Stomach (tissue), 9 donors: ENCODE measurements around the gene FMN1. TPM values are rescaled to one million over a fixed set of nuclear protein-coding genes. Genes with fewer than 3 reads are reported as not detected.

Source experiments
- DNase-seq, 2 donors: peaks; one replicate each; pipeline versions ENCODE4 v3.0.0 to v3.0.0-alpha.2; 2013 to 2019
- H3K27ac ChIP-seq, 5 donors: fragments of 200-600 bp in 4 of 5; sonication (generic) in 4 of 5; one replicate each; pipeline ENCODE4 v1.5.1; 2013 to 2019; ENCODE audit warnings: mild to moderate bottlenecking in 1 of 5, moderate library complexity in 1 of 5
- H3K27me3 ChIP-seq, 3 donors: fragments of 200-600 bp; sonication (generic); one replicate each; pipeline ENCODE4 v1.5.1; 2017 to 2019; ENCODE audit warnings: mixed run types in 1 of 3
- H3K36me3 ChIP-seq, 4 donors: fragments of 200-600 bp; sonication (generic); 1 replicate in 3 of 4; 2 replicates in 1 of 4; pipeline ENCODE4 v1.5.1; 2016 to 2019
- H3K4me1 ChIP-seq, 4 donors: fragments of 200-600 bp; sonication (generic); one replicate each; pipeline ENCODE4 v1.5.1; 2016 to 2019
- H3K4me3 ChIP-seq, 4 donors: fragments of 200-600 bp; sonication (generic) in 3 of 4; one replicate each; pipeline ENCODE4 v1.5.1; 2016 to 2019; ENCODE audit warnings: mild to moderate bottlenecking in 1 of 4
- H3K9me3 ChIP-seq, 4 donors: fragments of 200-600 bp; sonication (generic); one replicate each; pipeline ENCODE4 v1.5.1; 2016 to 2019
- EP300 ChIP-seq: sonication (generic); formaldehyde crosslinking; IDR thresholded peaks from one replicate; pipeline ENCODE4 v1.6.1; 2017; ENCODE audit warnings: antibody characterized with exemption
- POLR2A ChIP-seq, 4 donors: fragments of 450-650 bp; IDR thresholded peaks; one replicate each; pipeline ENCODE4 v1.6.1; 2016; ENCODE audit warnings: antibody characterized with exemption in 4 of 4, control low read depth in 2 of 4, mild to moderate bottlenecking in 1 of 4, moderate library complexity in 1 of 4
- POLR2AphosphoS5 ChIP-seq, 3 donors: sonication (generic); formaldehyde crosslinking; IDR thresholded peaks; one replicate each; pipeline ENCODE4 v1.6.1; 2016; ENCODE audit warnings: antibody characterized with exemption in 3 of 3
- WGBS, 5 donors: extraction: QIAGEN DNeasy Blood & Tissue Kit in 3 of 5; methylation state at CpG; one replicate each; pipeline versions ENCODE4 v1.1.5 to v1.1.7; 2013 to 2018; 5-methylcytosine and 5-hydroxymethylcytosine counted together
- intact Hi-C: fragments of 100-400 bp; cut with DNase I; formaldehyde crosslinking; loops from one replicate; pipeline ENCODE4 v1.15.1; 2023; ENCODE audit warnings: low total_unique reads
- polyA plus RNA-seq, 3 donors: library from polyadenylated mRNA; stranded (reverse); fragments of 200-250 nt; gene quantifications; one replicate each; pipeline ENCODE4 v1.2.3, GENCODE V29; 2013
- total RNA-seq, 5 donors: library from RNA; depleted of rRNA; stranded (reverse); fragments of >200 nt; gene quantifications; one replicate each; pipeline versions ENCODE4 v1.1.0 to v1.2.3, GENCODE V29; 2014 to 2016
- TF ChIP-seq, protein P1 (sequence below), 7 experiments: fragments of 450-650 bp in 4 of 7; fragments of 200-600 bp in 3 of 7; sonication (generic) in 3 of 7; IDR thresholded peaks; one replicate each; pipeline ENCODE4 v1.5.1; 2016 to 2019; ENCODE audit warnings: antibody characterized with exemption in 7 of 7, control low read depth in 2 of 7, mild to moderate bottlenecking in 1 of 7
- donor health status: healthy with polysubstance abuse.
- donor health status: Bipolar disorder and iron deficiency.
- donor health status: healthy.

FMN1 gene
- total and polyA plus RNA-seq, 8 donors = 0.40 to 58.0 (median 22.9) TPM

DNA sequence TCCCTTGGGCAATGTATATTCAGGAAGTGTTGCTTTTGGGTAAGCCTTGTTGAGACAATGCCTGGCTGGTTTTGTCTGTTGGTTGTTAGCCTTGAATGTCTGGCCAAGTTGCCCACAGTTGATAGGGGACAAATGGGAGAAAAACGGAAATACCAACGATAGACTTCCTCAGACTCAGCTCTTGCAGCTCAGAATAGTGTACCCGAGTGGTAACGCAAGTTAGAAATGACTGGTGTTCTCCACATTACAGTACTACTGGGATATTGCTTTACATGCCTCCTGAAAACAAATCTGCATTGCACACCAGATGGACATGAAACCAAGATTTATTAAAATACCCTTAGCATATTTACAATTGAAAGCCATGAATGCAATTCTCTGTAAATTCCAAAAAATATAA, 429.3 kb downstream of the FMN1 start:
- H3K36me3 ChIP-seq = no peaks in the 10 kb centered on the region
- no peak overlapping the region for H3K4me3 ChIP-seq
- intact Hi-C loops = no loop called here
- no peak for TF ChIP-seq POLR2AphosphoS5 (IDR thresholded peaks at IDR 0.05)
- no peak for TF ChIP-seq POLR2A (IDR thresholded peaks at IDR 0.05)
- TF ChIP-seq EP300 = no peak
- H3K27me3 ChIP-seq = no peaks in the 10 kb centered on the region
- no peaks in the 10 kb centered on the region for H3K9me3 ChIP-seq
- WGBS, 5 donors = 61 to 68% (median 65%) methylated on average over 4 of the region's 4 CpGs
- H3K27ac ChIP-seq = no peak overlapping the region
- no peaks in the 10 kb centered on the region for H3K4me1 ChIP-seq
- DNase-seq = no peak

DNA sequence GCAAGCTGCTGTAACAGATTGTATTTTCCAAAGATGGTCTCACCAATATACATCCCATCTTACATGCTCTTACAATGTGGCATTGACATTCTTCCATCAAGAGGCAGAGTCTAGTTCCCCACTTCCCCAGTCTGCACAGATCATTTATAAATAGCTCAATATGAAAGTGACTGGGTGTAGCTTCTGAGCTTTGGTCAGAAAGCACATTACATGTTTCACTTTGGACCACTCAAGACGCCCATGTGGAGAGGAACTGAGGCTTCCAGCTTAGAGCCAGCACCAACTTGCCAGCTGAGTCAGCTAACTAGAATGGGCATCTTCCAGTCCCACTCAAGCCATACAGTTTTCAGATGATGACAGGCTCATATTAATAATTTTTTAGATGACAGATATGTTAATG, 431.2 kb downstream of the FMN1 start:
- WGBS, 5 donors = 81 to 91% (median 86%) methylated on average over 1 of the region's 1 CpG
- H3K36me3 ChIP-seq = no peaks in the 10 kb centered on the region
- no peak overlapping the region for H3K4me3 ChIP-seq
- intact Hi-C loops = no loop called here
- no peaks in the 10 kb centered on the region for H3K9me3 ChIP-seq
- no peaks in the 10 kb centered on the region for H3K27me3 ChIP-seq
- TF ChIP-seq POLR2A (IDR thresholded peaks at IDR 0.05) = no peak
- no peak for TF ChIP-seq EP300
- no peak for TF ChIP-seq POLR2AphosphoS5 (IDR thresholded peaks at IDR 0.05)
- TF ChIP-seq, protein P1, sequence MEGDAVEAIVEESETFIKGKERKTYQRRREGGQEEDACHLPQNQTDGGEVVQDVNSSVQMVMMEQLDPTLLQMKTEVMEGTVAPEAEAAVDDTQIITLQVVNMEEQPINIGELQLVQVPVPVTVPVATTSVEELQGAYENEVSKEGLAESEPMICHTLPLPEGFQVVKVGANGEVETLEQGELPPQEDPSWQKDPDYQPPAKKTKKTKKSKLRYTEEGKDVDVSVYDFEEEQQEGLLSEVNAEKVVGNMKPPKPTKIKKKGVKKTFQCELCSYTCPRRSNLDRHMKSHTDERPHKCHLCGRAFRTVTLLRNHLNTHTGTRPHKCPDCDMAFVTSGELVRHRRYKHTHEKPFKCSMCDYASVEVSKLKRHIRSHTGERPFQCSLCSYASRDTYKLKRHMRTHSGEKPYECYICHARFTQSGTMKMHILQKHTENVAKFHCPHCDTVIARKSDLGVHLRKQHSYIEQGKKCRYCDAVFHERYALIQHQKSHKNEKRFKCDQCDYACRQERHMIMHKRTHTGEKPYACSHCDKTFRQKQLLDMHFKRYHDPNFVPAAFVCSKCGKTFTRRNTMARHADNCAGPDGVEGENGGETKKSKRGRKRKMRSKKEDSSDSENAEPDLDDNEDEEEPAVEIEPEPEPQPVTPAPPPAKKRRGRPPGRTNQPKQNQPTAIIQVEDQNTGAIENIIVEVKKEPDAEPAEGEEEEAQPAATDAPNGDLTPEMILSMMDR (IDR thresholded peaks at IDR 0.05) = no peak
- DNase-seq = no peak
- H3K27ac ChIP-seq = no peak overlapping the region
- H3K4me1 ChIP-seq = no peaks in the 10 kb centered on the region

DNA sequence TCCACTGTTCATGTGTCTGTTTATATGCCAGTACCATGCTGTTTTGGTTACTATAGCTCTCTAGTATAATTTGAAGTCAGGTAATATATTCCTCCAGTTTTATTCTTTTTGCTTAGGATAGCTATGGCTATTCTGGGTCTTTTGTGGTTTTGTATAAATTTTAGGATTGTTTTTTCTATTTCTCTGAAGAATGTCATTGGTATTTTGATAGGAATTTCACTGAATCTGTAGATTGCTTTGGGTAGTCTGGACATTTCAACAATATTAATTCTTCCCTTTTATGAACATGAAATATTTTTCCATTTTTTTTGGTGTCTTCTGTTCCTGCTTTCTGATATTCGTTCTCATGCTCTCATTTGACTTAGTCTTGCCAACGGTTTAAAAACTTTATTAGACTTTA, 437.1 kb downstream of the FMN1 start:
- DNase-seq = no peak
- intact Hi-C loops = no loop called here
- Histone ChIP-seq H3K4me1 (no peaks in the 10 kb centered on the region), H3K9me3 (peaks cover 0 to 8% (median 0%) of the 10 kb centered on the region in 4 donors), H3K27me3 (no peaks in the 10 kb centered on the region), H3K36me3 (no peaks in the 10 kb centered on the region), H3K4me3 (no peak overlapping the region), H3K27ac (no peak overlapping the region)
- no peak for TF ChIP-seq POLR2AphosphoS5 (IDR thresholded peaks at IDR 0.05)
- no peak for TF ChIP-seq EP300
- TF ChIP-seq POLR2A (IDR thresholded peaks at IDR 0.05) = no peak
- TF ChIP-seq, protein P1 (IDR thresholded peaks at IDR 0.05) = no peak
- 77 to 83% (median 81%) methylated on average over 2 of the region's 2 CpGs for WGBS, 5 donors

DNA sequence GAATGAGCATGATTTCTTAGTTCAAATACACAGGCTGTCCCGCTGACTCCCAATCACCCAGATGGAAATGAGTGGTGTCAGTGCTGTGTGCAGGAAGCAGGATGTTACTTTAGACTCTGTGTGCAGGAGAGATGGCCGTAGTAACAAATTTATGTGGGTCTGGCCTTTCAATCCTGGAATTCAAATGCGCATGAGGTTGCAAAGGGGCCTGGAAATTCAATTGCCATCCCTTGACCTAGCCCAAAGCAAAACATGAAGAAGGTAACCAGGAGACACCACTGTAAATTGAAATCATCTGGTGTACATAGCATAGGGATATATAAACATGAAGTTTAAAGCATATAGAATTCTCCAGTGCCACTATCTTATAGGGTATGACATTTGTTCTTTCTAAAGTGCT, 443.5 kb downstream of the FMN1 start:
- Histone ChIP-seq H3K4me1 (no peaks in the 10 kb centered on the region), H3K36me3 (no peaks in the 10 kb centered on the region), H3K27me3 (no peaks in the 10 kb centered on the region), H3K9me3 (no peaks in the 10 kb centered on the region), H3K4me3 (no peak overlapping the region), H3K27ac (no peak overlapping the region)
- WGBS, 5 donors = 52 to 78% (median 63%) methylated on average over 3 of the region's 3 CpGs
- TF ChIP-seq POLR2A (IDR thresholded peaks at IDR 0.05) = no peak
- TF ChIP-seq POLR2AphosphoS5 (IDR thresholded peaks at IDR 0.05) = no peak
- no peak for TF ChIP-seq EP300
- TF ChIP-seq, protein P1 (IDR thresholded peaks at IDR 0.05) = no peak
- DNase-seq = no peak
- intact Hi-C loops = no loop called here

DNA sequence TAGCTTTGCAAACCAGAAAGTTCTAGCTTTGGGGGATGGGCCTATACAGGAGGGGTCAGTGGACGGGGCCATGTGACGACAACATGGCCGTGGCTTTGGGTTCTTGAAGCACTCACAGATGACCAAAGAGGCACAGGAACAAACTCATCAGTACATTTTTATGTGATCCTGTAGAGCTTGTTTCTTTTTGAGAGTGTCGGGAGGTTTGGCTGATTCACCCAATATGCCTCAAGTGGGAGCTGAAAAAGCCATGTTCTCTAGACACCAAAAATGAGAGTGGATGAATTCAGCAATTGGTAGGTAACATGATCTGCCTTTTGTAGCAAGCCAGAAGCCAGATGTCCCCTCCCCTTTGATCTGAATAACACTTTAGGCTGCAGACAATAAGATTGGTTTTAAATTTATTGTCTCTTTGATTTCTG, 446.6 kb downstream of the FMN1 start:
- H3K36me3 ChIP-seq = no peaks in the 10 kb centered on the region
- WGBS, 5 donors = 86 to 92% (median 91%) methylated on average over 4 of the region's 4 CpGs
- no peak for DNase-seq
- no peaks in the 10 kb centered on the region for H3K27me3 ChIP-seq
- no peaks in the 10 kb centered on the region for H3K4me1 ChIP-seq
- H3K4me3 ChIP-seq = no peak overlapping the region
- no peaks in the 10 kb centered on the region for H3K9me3 ChIP-seq
- TF ChIP-seq POLR2AphosphoS5 (IDR thresholded peaks at IDR 0.05) (no peak), POLR2A (IDR thresholded peaks at IDR 0.05) (no peak), EP300 (no peak)
- TF ChIP-seq, protein P1 (IDR thresholded peaks at IDR 0.05) = no peak
- intact Hi-C loops = no loop called here
- no peak overlapping the region for H3K27ac ChIP-seq
